ENCODE results near the gene ATAD2B. TPM values are rescaled to one million over a fixed set of nuclear protein-coding genes. Genes with fewer than 3 reads are reported as not detected.

Gene ATAD2B
- total RNA-seq, 4 donors from 2014 or later: 37.1 to 82.7 (median 40.7) TPM

DNA sequence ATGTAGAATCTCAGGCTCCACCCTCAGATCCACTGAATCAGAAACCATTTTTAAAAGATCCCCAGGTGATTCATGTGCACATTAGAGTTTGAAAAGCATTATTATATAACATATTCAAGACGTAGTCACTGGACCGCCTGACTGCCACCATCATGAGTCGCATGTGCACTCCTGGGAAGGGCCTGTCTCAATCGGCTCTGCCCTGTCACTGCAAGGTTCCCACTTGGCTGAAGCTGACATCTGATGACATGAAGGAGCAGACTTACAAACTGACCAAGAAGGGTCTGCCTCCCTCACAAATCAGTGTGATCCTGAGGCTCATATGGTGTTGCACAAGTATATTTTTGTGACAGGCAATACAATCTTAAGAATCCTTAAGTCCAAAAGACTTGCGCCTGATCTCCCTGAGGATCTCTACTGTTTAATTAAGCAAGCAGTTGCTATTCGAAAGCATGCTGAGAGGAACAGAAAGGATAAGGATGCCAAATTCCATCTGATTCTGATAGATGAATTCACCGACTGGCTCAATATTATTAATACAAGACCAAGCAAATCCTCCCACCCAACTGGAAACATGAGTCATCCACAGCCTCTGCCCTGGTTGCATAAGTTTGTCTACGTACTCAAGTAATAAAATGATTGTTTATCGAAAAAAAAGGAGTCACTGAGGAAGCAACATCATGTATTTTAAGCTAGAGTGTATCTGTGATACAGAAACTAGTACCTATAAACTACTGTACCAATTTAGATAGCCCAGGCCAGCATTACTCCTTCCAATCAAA, 26.2 kb downstream of the ATAD2B start:
- no peak overlapping the region for H3K4me3 ChIP-seq
- H3K4me1 ChIP-seq: peaks cover 4 to 60% (median 30%) of the 10 kb centered on the region in 4 donors
- DNase-seq: peak; percentile 23
- in situ Hi-C loops (cut with MboI; ENCODE audit: low pct_ligation_motif_present in 1 of 4, low pct_unique_long_range_greater_than_20kb in 1 of 4, low sequenced_read_pairs in 3 of 4) (no loop called here), intact Hi-C loops (cut with DNase I; ENCODE audit: low total_unique reads) (no loop called here)
- H3K27ac ChIP-seq: peak overlapping the region; percentile 57 to 67 (median 63)
- TF ChIP-seq POLR2A (IDR thresholded peaks at IDR 0.05) (no peak), EP300 (IDR thresholded peaks at IDR 0.05; ENCODE audit: low read depth) (no peak)
- TF ChIP-seq, protein P1, sequence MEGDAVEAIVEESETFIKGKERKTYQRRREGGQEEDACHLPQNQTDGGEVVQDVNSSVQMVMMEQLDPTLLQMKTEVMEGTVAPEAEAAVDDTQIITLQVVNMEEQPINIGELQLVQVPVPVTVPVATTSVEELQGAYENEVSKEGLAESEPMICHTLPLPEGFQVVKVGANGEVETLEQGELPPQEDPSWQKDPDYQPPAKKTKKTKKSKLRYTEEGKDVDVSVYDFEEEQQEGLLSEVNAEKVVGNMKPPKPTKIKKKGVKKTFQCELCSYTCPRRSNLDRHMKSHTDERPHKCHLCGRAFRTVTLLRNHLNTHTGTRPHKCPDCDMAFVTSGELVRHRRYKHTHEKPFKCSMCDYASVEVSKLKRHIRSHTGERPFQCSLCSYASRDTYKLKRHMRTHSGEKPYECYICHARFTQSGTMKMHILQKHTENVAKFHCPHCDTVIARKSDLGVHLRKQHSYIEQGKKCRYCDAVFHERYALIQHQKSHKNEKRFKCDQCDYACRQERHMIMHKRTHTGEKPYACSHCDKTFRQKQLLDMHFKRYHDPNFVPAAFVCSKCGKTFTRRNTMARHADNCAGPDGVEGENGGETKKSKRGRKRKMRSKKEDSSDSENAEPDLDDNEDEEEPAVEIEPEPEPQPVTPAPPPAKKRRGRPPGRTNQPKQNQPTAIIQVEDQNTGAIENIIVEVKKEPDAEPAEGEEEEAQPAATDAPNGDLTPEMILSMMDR (IDR thresholded peaks at IDR 0.05): no peak
- WGBS, 2 donors (ENCODE audit: low coverage in 1 of 2): 21 to 63% methylated on average over 4 to 9 of the region's 9 CpGs
- H3K36me3 ChIP-seq: no peaks in the 10 kb centered on the region
- H3K9me3 ChIP-seq: no peaks in the 10 kb centered on the region
- no peaks in the 10 kb centered on the region for H3K27me3 ChIP-seq

GRCh38 chr2:23900133-23900532, 26.8 kb downstream of the ATAD2B start:
- Histone ChIP-seq H3K36me3 (no peaks in the 10 kb centered on the region), H3K4me1 (peaks cover 4 to 54% (median 29%) of the 10 kb centered on the region in 4 donors), H3K4me3 (no peak overlapping the region), H3K27me3 (no peaks in the 10 kb centered on the region), H3K27ac (peak overlapping the region; percentile 57 to 67 (median 63)), H3K9me3 (no peaks in the 10 kb centered on the region)
- 64 to 88% methylated on average over 8 of the region's 8 CpGs for whole genome bisulfite sequencing, 2 donors (ENCODE audit: low coverage in 1 of 2)
- TF ChIP-seq POLR2A (IDR thresholded peaks at IDR 0.05) (no peak), POLR2AphosphoS5 (IDR thresholded peaks at IDR 0.05) (no peak), EP300 (IDR thresholded peaks at IDR 0.05; ENCODE audit: low read depth) (no peak)
- TF ChIP-seq, protein P1 (IDR thresholded peaks at IDR 0.05): no peak
- DNase-seq: peak; percentile 57
- intact Hi-C loops (cut with DNase I; ENCODE audit: low total_unique reads): no loop called here
- in situ Hi-C loops (cut with MboI; ENCODE audit: low pct_ligation_motif_present in 1 of 4, low pct_unique_long_range_greater_than_20kb in 1 of 4, low sequenced_read_pairs in 3 of 4): no loop called here

DNA sequence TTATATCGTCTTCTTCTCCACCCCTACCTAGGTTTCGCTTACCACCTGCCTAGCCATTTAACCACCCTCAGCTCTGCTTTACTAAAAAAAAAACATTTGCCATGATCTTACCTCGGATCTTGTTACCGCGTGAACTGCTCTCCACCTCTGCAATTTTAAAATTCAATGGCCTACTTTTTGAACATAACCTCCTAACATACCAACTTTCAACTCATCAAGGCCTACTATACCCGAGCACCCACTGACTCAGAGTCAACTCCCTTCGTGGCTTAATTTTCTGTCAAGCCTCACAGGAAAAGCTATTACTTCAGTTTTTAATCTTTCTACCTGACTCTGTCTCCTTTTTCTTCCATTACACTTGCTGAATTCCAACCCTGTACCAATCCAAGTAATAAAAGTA, 55.7 kb downstream of the ATAD2B start:
- peaks cover 0 to 53% (median 24%) of the 10 kb centered on the region in 4 donors for H3K36me3 ChIP-seq
- TF ChIP-seq EP300 (IDR thresholded peaks at IDR 0.05; ENCODE audit: low read depth) (no peak), POLR2AphosphoS5 (IDR thresholded peaks at IDR 0.05) (no peak), POLR2A (IDR thresholded peaks at IDR 0.05) (no peak)
- TF ChIP-seq, protein P1 (IDR thresholded peaks at IDR 0.05): no peak
- in situ Hi-C loops (cut with MboI; ENCODE audit: low pct_ligation_motif_present in 1 of 4, low pct_unique_long_range_greater_than_20kb in 1 of 4, low sequenced_read_pairs in 3 of 4): no loop called here

DNA sequence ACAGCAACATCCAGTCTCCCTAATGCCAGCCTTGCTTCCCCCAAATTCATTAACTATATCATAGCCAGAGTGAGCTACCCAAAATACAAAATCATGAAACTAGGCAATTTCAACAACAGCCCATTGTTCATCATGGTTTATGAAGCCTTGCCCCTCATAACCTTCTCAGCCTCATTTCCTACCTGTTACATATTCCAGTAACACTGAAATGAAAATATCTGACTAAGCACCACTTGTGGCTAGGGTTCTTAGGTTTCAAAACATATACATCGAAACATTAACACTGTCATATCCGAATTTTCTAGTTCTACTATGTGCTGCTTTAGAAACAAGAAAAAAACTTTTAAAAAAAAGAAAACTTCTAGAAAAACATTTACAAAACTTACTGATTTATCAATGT, 59.5 kb downstream of the ATAD2B start:
- WGBS, 2 donors (ENCODE audit: low coverage in 1 of 2): 76 to 86% methylated on average over 2 of the region's 2 CpGs

More for the DNA sequence above, 55.7 kb downstream of the ATAD2B start:
- no peak overlapping the region for H3K4me3 ChIP-seq
- no peak overlapping the region for H3K27ac ChIP-seq
- DNase-seq: no peak
- intact Hi-C loops (cut with DNase I; ENCODE audit: low total_unique reads): no loop called here
- 97 to 98% methylated on average over 7 of the region's 7 CpGs for WGBS, 2 donors (ENCODE audit: low coverage in 1 of 2)
- no peaks in the 10 kb centered on the region for H3K4me1 ChIP-seq
- no peaks in the 10 kb centered on the region for H3K9me3 ChIP-seq
- no peaks in the 10 kb centered on the region for H3K27me3 ChIP-seq

More for the DNA sequence above, 59.5 kb downstream of the ATAD2B start:
- no peak overlapping the region for H3K27ac ChIP-seq
- H3K36me3 ChIP-seq: peaks cover 0 to 39% (median 19%) of the 10 kb centered on the region in 4 donors
- H3K27me3 ChIP-seq: no peaks in the 10 kb centered on the region
- TF ChIP-seq POLR2AphosphoS5 (IDR thresholded peaks at IDR 0.05): no peak
- TF ChIP-seq, protein P1 (IDR thresholded peaks at IDR 0.05): no peak
- no peak for TF ChIP-seq POLR2A (IDR thresholded peaks at IDR 0.05)
- TF ChIP-seq EP300 (IDR thresholded peaks at IDR 0.05; ENCODE audit: low read depth): no peak
- H3K4me3 ChIP-seq: no peak overlapping the region
- no peaks in the 10 kb centered on the region for H3K9me3 ChIP-seq
- no peaks in the 10 kb centered on the region for H3K4me1 ChIP-seq
- in situ Hi-C loops (cut with MboI; ENCODE audit: low pct_ligation_motif_present in 1 of 4, low pct_unique_long_range_greater_than_20kb in 1 of 4, low sequenced_read_pairs in 3 of 4) (no loop called here), intact Hi-C loops (cut with DNase I; ENCODE audit: low total_unique reads) (no loop called here)
- no peak for DNase-seq

All from transverse colon (tissue), 4 donors.